NCI-H2227 treated with DMSO at 0.1 percent for 48 hours (cell line): ENCODE measurements around the gene WDPCP.
A peak's percentile ranks its signal among the peaks of the same experiment; 100 is the strongest.
"Not testable (repeated sequence)": the region's sequence is repeated elsewhere in the genome, so short reads cannot be mapped to it uniquely, and the experiment has no call there.

Source experiments
- DNase-seq: peaks from one replicate; lab custom pipeline; 2025; lab: John Stamatoyannopoulos, UW

Gene WDPCP

DNA sequence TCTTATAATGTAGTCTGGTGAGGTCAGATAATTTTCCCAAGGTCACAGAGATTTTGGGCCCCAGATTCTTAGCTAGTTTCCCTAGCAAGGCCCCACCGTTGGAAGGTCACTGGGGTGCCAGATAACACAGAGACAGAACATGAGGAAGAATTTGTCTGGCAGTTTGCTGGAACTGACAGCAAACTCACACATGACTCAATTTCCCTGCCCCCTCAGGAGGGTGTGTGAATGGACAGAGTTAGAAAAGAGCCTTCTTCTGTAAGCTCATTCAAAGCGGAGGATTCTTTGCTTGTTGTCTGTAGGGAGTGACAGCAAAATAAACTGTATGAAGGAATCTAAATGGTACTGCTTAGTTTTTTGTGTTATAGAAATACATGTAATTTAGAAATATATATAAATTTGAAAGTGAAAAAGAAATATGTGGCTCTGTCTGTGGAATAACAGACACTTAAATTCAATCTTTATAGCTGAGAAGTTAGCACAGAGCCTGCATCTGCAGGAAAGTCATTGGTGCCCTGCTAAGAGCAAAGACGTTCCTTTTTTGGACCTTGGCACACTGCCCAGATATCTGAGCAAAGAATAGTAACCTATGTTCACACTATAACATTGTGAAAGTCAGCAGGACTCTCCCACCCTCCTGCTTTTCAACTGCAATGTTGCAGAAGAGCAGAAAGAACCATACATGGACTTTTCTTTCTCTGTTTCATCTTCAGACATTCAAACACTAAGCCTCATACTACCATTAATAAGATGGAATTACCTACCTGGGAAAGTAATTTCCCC is 2.5 kb upstream of the WDPCP start:
- peak; percentile 73 for DNase-seq

DNA sequence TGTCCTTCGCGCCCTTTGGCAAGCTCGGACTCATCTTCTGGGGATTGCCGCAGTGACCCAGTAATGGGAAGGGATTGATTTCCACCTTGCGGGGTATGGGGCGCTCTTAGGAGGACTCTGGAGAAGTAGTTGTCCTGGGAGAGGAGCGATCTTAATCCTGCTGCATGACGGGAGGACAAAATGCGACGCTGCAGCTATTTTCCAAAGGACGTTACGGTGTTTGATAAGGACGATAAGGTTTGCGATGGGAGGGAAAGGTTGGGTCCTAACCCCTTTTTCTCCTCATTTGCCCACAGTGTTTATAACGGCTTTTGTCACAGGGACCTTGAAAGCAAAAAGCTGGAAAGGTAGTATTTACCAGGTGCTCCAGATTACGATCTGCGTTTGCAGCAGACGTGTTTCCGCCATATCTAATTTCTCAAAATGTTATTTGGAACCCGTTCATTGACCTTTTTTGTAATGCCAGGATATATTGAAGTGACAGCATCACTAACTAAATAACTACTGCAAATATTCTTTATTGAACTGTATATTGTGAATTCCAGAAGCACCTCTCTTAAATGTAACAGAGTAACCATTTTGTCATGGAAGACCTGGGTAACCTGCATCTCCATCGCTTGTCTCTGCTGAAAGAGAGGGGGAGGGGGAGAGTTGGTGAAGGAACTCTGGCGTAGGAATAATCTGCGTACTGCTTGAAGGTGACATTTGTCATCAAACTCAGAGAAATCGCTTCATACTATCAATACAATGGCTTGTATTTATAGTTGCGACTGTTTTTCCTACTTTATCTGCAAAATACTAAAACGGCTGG is 1.1 kb upstream of the WDPCP start:
- peak; percentile 71 for DNase-seq

DNA sequence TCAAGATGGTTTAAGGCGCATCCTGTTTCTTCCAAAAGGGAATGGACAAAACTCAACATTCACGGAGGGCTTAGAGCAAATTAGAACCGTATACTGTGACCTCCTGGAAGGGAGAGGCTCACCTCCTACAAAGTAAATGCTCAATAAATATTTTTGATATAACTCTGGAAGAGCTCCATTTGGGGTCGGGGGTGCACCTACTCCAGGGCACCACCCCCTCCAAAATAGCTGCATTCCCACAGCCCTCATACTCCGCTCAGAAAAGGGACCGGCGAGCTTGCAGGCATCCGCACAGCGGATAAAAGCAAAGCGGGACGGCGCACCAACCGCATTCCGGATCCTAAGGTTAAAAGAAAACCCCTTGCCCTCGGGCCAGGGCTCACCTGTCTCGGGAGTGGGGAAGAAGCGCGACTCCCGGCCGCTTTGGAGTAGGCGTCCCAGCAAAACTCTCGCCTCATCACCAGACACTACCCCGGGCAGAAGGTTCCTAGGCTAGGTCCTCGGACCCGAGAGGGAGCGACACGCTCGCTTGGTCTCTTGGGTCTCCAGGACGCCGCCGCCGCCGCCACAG is 378 bp downstream of the WDPCP start:
- DNase-seq = no peak

DNA sequence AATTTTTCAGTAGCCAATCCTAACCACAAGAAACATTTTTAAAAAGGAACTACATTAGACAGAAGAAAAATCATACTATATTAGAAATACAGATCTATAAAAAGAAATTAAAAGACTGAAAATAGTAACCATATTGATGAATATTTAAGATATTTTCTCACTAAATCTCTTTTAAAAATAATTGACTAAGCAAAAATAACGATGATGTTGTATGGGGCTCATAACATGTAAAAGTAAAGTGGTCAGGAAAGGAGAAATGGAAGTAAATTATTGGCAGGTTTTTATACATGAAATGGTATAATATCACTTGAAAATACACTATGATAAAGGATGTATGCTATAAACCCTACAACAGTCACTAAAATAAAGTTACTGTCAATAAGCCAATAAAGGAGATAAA is 5.4 kb downstream of the WDPCP start:
- no peak for DNase-seq

DNA sequence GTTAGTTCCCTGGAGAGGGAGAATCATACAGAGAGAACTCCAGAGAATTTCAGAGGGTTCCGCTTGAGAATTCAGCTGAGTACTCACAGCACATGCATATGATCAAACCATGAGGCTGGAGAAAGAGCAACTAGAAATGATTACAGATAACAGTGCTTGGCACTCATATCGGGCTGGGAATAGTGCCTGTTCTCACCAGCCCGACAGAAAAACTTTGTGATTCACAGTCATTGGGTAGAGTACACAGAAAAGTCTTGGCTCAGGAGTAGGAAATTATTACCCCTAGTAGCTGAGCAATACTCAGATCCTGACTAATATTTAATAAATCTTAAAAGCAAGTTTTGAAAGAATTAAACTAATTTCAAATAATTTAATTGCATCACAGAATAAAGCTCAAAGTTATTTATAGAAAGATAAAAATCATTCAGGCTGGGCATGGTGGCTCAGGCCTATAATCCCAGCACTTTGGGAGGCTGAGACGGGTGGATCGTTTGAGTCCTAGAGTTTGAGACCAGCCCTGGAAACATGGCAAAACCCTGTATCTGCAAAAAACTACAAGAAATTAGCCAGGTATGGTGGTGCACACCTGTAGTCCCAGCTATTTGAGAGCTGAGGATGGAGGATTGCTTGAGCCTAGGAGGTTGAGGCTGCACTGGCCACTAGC is 6.8 kb downstream of the WDPCP start:
- DNase-seq = no peak

DNA sequence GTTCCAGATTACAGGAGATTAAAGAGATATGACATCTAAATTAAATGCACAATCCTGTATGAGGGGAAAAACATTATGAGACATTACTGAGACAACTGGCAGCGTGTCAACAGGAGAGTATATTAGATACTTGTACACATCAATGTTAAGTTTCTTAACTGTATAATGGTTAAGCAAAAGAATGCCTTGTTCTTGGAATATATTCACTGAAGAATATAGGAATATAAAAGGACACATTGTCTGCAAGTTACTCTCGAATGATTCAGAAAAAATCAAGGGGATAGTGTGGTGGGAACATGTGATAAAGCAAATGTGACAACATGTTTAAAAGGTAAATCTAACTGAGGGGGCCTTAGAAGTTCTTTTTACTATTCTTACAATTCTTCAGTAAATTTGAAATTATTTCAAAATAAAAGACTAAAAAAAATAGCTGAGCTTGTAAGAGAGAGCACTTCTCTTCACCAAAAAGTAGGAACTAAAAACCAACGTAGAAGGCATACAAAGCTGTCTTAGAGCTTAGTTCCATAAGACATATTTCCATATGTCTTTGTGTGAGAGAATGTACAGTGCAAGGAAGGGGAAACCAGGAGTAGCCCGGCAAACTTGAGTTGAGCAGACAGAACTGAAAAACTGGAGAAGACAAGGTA is 7.5 kb downstream of the WDPCP start:
- no peak for DNase-seq

DNA sequence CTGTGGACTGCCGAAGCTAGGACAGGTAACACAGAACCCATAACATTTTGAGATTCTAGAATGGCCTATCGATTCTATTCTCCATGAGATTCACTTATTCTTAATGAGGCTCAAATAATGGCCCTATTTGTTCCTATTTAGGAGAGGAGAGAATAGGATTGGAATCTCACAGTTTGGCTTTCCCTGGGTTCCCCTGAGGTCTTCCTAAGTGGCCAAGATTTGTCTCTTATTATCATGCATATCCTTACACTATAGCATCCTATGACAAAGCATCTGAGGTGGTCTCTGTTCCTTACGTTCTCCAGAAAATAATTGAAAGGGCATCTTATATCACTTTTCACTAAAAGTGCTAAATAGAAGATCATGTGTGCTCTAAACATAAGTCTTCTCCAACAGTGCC is 9.5 kb downstream of the WDPCP start:
- no peak for DNase-seq

DNA sequence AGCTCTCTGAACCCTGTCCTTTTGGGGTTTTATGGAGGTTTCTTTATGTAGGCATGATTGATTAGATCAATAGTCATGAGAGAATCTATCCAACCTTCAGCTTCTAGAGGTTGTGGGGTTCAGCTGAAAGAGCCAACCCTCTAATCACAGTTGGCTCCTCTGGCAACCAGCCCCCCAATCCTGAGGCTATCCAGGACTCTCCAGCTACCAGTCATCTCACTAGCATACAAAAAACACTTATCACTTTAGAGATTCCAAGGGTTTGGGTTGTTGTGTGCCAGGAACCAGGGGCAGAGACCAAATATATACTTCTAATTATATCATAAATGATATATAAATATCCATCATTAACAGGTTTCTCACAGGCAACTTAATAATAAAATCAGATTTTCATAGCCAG is 11.7 kb downstream of the WDPCP start:
- no peak for DNase-seq

DNA sequence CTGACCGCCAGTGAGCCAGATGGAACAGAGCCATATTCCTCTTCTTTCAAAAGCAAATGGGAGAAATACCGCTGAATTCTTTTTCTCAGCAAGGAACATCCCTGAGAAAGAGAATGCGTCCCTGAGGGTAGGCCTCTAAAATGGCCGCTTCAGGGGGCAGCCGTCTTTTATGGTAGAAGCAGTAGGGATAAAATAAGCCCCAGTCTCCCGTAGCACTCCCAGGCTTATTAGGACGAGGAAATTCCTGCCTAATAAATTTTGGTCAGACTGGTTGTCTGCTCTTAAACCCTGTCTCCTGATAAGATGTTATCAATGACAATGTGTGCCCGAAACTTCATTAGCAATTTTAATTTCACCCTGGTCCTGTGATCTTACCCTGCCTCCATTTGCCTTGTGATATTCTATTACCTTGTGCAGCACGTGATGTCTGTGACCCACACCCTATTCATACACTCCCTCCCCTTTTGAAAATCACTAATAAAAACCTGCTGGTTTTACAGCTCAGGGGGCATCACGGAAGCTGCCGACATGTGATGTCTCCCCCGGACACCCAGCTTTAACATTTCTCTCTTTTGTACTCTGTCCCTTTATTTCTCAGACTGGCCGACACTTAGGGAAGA is 14.4 kb downstream of the WDPCP start:
- not testable (repeated sequence) for DNase-seq

DNA sequence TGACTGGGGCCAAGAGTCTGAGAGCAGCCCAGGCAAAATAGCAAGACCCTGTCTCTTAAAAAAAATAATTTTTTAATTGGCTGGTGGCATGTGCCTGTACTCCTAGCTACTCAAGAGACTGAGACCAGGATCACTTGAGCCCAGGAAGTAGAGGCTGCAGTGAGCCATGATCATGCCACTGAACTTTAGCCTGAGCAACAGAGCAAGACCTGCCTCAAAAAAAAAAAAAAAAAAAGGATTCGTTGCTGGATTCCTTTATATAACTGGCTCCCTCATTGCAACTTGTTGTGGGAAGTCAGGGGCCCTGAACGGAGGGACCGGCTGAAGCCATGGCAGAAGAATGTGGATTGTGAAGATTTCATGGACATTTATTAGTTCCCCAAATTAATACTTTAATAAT is 15.3 kb downstream of the WDPCP start:
- not testable (repeated sequence) for DNase-seq

DNA sequence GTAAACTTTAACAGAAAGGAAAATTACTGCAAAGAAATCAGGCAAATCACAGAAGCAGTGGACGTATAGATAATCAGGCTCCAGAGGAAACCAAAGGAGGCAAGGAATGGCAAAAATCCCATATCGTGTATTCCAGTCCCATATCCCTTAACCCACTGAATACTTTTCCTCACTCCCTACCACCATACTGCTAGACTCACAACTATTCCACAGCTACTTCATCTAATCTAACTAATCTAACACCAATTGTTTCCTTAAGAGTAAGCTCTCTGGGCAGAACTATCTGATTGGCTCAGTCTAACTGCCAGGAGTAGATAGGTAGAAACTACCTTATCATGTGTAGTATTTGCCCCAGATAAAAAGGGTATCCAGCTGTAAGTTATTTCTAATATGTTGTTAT is 16.3 kb downstream of the WDPCP start:
- no peak for DNase-seq

DNA sequence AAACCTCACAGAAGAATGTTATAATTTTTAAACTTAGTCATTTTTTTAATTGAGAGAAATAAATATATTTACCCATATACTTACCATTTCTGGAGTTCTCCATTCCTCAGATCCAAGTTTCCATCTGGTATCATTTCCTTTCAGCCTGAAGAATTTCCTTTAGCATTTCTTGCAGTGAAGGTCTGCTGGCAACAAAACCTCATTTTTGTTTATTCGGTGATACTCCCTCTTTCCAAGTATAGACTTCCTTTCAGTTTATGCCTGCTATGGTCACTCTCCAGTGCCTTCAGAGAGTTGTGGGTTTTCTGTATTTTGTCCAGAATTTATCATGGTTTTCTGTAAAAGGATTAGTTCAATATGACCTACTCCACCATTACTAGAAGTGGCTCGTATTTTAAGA is 17.0 kb downstream of the WDPCP start:
- DNase-seq = no peak

DNA sequence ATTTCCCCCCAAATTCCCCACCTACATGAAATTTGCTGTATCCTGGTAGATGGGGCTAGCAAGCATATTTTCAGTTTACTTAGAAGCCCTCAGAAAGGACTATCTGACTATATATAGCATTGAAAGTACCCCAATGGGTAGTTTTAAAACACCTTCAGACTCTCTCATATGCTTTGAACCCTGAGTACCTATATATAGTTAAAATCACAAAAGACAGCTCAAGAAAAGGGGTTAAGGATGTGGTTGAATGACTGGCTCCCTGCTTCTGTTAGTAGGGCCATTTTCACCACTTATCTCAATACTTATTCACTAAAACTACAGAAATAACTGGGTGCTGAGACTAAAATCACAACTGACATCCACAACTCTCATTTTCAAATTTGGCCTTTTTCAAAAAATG is 18.5 kb downstream of the WDPCP start:
- no peak for DNase-seq

DNA sequence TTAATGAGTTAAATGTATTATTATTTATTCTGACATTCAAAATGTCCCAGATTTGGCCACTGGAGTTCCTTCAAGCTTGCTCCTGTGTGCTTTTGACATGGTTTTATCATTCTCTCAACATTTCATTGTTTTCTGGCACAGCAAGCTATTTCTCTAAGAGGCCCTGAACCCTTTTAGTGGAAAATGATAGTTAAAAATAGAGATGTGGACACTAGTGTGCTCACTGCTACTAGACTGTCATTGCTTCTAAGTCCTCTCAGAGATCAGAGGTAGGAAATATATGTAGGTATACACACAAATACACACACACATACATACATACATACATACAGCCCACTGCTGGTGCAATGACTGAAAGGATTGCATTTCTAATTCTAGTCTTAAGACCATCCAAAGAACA is 25.5 kb downstream of the WDPCP start:
- DNase-seq = no peak

DNA sequence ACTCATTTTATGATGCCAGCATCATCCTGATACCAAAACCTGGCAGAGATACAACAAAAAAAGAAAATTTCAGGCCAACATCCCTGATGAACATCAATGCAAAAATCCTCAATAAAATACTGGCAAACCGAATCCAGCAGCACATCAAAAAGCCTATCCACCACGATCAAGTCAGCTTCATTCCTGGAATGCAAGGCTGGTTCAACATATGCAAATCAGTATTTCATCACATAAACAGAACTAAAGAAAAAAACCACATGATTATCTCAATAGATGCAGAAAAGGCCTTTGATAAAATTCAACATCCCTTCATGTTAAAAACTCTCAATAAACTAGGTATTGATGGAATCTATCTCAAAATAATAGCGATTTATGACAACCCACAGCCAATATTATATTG is 29.4 kb downstream of the WDPCP start:
- DNase-seq = not testable (repeated sequence)

DNA sequence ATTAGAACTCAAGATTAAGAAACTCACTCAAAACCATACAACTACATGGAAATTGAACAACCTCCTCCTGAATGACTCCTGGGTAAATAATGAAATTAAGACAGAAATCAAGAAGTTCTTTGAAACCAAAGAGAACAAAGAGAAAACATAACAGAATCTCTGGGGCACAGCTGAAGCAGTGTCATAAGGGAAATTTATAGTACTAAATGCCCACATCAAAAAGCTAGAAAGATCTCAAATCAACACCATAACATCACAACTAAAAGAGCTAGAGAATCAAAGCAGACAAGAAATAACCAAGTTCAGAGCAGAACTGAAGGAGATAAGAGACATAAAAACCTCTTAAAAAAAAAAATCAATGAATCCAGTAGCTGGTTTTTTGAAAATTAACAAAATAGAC is 30.5 kb downstream of the WDPCP start:
- DNase-seq = not testable (repeated sequence)

DNA sequence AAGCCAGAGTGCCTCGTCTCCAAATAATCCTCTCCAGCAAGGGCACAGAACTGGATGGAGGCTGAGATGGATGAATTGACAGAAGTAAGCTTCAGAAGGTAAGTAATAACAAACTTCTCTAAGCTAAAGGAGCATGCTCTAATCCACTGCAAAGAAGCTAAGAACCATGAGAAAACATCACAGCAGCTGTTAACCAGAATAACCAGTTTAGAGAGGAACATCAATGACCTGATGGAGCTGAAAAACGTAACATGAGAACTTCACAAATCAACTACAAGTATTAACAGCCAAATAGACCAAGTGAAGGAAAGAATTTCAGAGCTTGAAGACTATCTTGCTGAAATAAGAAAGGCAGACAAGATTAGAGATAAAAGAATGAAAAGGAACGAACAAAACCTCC is 32.3 kb downstream of the WDPCP start:
- DNase-seq = no peak

DNA sequence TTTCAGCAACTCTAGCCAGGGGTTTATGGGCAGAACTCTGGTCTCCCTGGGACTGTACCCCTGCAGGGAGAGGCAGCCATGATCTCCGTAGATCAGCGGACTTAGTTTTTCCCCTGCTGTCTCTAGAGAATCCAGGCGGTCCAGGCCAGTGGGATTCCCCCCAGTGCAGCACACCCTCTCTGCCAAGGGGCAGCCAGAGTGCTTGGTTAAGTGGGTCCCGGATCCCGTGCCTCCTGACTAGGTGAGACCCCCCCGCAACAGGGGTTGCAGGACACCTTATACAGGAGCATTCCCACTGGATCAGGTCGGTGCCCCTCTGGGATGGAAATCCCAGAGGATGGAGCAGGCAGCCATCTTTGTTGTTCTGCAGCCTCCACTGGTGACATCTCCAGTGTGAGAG is 33.0 kb downstream of the WDPCP start:
- no peak for DNase-seq

DNA sequence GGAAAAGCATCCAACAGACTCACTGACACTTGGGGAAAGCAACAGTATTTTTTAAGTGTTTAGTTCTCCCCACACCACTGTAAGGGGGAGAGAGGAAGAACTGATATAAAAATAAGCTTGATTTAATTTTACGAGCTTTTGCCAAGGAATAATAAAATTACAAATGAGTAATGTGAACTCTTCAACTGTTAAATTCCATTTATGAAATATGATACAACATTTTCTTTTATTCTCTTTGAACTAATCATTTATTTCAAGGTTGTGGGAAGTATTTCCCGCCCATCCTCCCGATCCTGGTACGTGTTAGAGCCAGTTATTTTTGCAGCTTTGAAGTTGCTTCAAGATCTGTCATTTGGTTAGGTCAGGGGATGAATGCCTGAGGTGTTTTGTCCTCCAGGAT is 35.2 kb downstream of the WDPCP start:
- no peak for DNase-seq

DNA sequence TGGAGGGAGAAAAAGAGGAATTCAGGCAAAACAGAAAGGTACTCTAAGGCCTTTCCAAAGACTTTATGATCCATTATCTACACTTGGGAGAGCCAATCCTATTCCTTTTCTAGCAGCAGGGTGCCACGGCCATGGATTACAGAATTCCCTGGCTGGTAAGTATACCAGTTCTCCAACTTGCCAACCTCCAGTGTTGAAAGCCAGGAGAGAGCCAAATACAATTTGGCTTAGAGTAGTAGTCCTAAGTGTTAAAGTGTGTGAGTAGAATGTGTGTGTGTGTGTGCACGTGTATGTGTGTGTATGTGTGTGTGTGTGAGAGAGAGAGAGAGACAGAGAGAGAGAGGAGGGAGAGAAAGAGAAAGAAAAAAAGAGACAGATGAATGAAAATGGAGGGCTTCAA is 43.3 kb downstream of the WDPCP start:
- DNase-seq = no peak

DNA sequence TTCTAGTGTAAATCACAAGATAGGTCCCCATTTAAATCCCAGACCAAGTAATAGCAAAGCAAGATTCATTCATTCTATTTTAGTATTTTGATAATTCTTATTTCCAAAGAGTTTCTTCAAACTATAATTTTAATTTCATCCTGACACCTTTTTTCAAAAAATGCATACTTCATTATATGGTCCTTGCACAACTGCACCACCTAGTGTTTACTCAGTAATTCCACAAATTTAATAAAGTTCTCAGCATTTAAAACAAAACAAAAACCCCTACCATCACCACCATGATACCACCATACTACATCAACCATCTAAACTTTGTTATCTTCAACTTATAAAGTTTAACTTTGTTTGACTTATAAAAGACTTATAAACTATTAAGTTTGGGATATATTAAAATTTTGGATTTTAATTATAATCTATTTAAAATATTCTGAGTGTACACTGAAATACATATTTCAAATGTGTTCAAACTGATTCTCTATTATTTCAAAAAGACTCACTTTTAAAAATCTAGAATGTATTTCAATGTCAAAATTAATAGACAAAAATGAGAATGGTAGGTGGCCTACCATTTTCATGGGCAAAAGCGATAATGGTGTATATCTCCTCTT is 44.2 kb downstream of the WDPCP start:
- no peak for DNase-seq
